ENCODE results near the gene CACNA2D1.

- TF ChIP-seq CTCF (IDR thresholded peaks at IDR 0.05) (no peak), POLR2A (IDR thresholded peaks at IDR 0.05) (no peak)
These were observed 157.3 kb downstream of the CACNA2D1 start for GRCh38 chr7:82286096-82286797.
